ENCODE results near the gene SPRY1.
A peak's percentile ranks its signal among the peaks of the same experiment; 100 is the strongest.

SPRY1 gene, protein sequence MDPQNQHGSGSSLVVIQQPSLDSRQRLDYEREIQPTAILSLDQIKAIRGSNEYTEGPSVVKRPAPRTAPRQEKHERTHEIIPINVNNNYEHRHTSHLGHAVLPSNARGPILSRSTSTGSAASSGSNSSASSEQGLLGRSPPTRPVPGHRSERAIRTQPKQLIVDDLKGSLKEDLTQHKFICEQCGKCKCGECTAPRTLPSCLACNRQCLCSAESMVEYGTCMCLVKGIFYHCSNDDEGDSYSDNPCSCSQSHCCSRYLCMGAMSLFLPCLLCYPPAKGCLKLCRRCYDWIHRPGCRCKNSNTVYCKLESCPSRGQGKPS

DNA sequence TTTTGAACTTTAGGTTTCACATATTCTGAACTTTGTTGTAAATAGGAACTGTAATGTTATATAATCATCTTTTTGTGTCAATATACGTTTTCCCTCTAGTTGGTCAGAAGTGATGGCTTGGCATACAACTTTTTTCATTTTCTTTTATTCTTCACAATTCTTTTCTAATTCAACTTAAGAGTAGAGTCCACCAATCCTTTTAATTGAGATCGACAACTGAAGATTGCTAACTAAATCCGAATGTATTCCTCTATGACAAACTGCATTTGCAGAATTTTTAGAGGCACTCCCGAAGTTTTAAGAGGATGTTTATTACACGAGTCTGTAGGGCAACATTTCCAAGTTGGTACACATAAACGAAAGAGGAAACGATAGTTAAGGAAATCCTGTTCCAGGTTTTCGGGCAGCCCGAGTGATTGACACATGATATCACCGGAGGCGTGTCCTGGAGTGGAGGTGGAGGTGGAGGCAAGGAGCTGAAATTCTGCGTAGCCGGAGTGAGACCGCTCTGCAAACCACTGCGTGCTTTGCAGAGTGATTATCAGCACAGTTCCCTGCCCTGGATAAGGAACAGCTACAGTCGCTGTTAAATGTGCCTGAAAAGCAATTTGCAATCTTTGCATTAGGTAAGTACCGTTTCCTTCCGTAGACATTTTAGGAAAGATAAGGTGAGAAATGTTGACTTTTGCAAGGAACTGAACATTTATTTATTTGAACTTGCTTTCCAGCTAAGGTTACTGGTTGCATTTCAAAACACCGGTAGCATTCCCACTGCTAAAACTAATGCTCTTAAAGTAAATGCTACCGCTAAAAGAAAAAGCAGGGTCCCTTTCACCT, at the start of gene SPRY1:
Gene SPRY1 (plus strand): TSS at position 489 of the 837 bp plus-strand sequence. CDS start 4,797 bp downstream, outside the sequence.
- DNase-seq, result peak; percentile 58 to 60

DNA sequence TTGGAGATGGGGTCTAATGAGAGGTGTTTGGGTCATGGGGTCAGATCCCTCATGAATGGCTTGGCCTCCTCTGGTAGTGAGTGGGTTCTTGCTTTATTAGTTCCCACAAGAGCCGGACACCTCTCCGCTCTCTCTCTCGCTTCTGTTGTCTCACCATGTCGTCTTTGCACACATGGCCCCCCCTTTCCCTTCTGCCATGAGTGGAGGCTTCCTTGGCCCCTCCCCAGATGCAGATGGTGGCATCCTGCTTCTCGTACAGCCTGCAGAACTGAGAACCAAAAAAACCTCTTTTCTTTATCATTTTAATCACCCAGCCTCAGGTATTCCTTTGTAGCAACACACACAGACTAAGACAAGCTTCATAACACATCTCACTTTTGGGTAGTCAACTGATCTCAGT, 49.6 kb upstream of the SPRY1 start:
- DNase-seq, result no peak

DNA sequence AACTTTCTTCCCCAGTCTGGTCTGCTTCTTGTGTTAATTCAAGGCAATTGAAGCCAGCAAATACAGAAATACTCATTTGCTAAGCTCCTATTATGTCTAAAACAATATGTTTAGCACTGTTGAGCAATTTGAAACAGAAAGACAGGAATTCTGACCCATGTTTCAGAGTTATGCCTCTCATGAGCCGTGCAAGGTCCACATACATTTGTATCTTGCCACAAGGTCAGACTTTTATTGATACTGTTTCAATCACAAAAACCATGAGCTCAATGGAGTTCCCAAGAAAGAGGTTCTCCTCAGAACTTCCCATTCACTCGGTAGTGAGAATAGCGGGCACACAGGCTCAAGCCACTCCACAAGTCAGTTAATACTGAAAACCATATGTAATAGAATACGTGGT, 47.6 kb upstream of the SPRY1 start:
- no peak for DNase-seq

DNA sequence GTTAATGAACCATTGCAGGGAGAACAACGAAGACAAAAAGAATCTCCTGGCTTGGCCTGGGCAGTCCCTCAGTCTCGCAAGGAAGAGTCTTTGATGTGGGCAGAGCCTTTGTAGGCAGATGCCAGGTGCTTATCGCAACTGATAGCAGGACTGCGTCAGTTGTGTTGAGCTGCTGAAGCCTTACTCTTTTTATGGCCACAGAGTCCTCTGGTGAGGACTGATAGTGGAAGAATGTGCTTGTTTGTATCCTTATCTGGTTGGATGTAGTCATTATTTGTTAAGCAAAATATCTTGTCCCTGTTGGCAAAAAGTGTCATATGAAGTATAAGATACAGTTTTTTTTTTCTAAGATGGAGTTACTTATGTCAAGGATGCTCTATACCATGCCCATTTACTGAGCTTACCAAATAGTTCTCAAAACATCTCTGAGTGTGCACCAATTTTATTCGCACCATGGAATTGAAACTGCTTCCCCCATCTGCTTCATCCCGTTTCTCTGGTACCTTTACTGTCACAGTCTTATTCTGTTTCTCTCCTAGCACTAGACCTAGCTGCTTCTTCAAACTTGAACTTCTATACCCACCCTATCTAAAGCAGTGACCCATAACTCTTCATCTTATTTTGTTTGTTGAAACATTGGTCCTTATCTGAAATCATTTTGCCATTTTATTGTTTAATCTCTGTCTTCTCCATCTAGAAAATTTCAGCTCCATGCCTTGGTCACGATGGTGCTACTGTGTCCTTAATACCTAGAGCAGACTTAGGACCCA, 47.0 kb upstream of the SPRY1 start:
- DNase-seq, result no peak

DNA sequence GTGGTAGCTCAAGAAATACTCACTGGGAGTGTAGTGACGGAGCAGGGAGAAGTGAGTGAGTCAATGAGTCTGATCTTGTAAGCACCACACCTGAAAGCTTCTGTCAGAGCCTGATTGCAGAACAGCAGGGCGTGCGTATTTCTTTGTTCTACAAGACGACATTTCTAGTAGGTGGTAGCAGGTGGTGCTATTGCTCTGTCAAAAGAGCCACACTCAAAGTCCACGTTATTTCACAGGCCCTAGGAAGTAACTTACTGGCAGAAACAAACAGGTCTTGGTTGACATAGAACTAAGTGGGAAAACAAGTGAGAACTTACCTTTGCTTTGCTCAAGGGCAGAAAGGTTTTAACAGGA, 46.4 kb upstream of the SPRY1 start:
- DNase-seq, result no peak

DNA sequence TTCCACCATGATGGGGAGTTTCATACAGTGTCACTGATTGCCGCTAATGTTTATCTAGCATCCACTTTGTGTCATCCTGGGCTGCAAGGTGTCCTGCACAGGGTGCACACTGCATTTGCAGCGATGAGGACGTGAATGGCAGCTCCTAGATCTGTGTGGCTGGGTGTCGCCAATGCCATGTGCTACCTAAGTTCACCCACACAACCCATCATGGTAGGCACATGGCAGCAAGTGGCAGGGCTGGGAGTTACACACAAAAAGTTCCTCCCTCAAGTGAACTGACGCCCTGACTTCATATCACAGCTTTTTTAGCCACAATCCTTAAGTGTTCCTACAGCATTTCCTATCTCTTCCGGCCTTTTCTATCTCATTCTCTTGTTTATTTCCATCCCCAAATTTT, 45.9 kb upstream of the SPRY1 start:
- no peak for DNase-seq

DNA sequence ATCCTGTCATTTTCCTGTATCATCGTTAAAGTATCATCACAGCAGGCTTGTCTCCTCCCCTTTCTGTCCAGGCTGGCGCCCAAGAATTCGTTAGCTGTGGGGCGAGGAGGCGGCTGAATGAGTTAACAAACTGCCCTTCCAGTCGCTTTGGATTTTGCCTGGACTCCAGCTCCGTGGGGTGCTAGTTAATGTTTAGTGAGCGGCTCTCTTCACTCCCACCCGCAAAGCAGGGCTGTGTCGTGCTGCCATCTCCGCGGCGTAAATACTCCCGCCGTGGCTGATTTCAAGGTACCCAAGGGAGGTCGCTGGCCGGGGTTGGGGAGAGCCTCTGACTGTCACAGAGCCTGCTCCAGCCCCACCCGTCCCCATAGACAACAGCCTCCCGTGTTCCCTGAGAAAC, 44.9 kb upstream of the SPRY1 start:
- no peak for DNase-seq

DNA sequence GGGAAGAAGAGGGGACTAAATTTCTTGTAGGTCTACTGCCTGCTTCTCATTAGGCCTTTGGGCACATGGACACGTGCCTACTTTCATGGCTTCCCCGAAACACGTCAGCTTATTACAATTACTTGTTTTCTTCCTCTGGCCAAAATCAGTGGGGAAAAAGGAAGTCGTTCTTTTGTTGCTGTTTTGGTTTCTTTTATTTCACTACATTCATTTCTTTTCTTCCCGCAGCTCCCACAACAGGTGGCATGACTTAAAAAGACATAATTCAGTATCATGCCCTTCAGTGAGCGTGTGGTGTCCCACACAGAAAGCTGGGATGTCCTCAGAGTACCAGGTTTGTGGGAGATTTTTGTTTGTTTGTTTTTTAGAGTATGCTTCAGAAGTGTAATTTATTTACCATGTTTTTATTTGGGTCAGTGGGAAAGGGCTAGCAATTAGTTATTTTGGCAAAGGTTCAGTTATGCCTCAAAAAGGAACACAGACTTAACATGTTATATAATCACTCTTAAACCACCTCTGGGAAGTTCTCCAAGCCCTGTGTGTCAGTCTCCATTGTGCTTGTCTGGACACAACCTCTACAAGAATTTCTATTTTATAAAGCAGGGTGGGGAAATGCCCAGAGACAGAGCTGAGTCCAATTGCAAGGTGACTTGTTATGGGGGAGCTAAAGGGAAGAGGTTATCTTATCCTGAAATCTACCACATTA, 44.2 kb upstream of the SPRY1 start:
- no peak for DNase-seq

DNA sequence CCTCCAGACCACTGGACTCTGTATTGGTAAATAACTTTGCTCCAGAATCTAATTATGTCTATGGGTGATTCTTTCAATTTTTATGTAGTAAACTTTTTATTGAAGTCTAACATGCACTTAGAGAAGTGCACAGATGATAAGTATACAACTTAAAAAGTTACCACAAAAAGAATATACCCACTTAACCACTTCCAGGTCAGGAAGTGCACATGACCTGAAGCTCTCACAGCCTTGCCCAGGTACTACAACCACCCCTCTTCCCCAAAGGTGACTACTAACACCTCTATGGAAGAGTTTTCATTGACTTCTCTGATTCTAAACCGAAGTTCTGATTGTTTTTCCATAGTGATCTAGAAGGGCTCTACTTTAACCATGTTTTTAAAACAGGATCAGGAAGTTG, 43.6 kb upstream of the SPRY1 start:
- DNase-seq, result no peak

DNA sequence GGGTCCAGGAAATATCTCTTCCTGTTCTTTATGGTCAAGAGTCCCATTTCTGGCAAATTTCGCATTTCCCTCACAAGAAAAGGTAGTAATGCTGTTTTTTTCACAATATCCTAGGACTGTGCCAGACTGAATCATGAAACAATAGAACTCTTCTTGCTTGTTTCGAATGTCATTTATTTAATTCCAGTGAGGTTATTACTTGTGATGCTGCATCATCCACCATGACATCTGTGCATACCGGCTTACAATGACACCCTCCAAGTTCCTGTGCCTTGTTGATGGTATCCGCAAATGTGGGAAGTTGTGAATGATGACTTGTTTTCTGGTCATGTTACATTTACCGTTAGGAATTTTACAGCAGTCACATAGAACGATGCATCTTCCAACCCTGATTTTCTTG, 42.9 kb upstream of the SPRY1 start:
- DNase-seq, result no peak

DNA sequence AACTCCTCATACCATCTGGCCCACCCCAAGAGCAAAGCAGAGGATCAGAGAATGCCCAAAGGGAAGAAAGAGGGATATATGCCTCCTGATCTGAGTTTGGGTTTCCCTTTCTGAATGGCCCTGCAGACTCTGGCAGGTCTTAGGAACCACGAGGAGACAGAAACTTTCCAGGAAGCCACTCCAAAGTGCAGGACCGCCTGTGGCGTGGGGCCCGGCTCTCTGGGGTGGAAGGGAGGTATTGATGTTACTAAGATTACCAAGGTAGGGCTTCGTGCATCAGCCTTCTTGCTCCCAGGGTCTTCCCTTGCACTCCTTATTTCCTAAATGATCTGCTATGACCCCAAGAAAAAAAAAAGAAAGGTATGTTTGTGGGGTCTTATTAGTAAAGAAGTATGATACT, 41.9 kb upstream of the SPRY1 start:
- DNase-seq, result no peak

DNA sequence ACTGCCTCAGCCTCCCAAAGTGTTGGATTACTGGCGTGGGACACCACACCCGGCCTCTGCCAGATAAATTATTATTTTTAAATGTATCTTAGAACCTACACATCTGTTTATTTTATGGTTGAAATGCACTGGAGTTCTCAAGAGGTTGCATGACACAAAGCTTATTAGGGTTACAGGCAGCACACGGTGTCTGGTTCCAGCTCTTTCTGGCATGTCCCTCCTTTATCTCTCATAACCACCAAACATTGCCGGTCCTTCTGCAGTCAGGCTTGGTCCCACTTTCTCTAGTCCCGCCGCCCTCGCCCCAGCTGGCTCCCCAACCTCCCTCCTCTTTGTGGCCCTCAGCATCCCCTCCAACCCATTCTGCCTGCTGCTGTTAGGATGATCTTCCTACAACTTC, 39.7 kb upstream of the SPRY1 start:
- DNase-seq, result no peak

DNA sequence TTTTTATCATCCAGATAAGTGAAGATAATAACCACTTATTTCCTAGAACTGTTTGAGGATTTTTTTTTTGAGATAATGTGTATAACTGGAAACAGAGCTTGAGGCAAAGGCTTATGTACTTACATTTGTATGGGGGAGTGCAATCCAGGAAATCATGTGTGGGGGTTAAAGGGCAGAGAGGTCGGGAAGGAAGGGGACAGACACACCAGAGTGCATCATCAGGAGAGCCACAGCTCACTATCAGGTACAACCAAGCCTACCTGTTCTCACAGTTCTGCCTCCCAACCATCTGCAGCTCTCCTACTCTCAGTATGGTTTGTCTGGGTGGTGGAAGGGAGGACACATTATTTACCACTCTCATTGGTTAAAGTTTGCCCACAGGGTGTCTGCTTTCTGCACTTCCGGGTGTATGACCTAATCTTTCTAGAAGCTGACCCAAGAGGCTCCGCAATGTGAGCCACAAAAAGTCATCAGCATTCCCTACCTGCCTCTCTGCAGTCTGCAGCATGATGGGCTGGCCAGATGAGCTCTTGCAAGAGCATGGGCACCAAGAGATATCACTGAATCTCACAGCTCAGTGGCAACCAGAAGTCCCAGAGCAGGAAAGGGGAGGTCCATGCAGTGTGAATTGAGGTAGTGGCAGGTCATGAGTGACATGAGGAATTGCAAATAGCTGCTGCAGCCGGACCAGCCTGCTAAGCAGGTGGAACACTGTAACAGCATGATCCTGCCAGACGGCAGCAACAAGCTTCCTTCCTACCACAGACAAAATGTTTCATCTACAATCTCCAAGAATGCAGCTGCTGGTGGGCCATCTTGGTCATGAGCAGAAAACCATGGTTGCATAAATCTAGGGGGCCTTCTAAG, 36.9 kb upstream of the SPRY1 start:
- DNase-seq, result no peak

DNA sequence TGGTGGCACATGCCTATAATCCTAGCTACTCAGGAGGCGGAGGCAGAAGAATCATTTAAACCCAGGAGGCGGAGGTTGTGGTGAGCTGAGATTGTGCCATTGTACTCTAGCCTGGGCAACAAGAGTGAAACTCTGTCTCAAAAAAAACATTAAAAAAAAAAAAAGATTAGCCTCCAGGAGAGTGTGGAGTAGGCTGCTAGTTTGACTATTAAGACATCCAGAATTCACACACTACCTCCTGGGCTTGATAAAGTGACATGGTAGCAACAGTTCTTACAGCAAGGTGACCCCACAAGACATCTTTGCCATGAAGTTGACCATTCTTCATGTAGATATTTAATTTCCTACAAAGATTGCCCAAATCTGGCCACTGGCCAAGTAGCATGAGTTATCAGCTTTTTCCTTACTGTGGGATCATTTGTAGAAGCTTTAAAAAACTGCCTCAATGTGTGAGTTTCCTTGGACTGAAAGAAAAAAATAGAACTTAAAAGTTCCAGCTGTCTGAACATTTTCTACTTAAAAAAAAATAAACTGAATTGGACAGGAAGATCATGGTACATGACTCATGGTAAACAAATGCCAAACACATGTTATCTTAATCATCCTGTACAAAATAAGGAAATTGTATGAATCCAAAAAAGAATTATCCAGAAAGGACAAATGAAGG, 35.3 kb upstream of the SPRY1 start:
- DNase-seq, result no peak

DNA sequence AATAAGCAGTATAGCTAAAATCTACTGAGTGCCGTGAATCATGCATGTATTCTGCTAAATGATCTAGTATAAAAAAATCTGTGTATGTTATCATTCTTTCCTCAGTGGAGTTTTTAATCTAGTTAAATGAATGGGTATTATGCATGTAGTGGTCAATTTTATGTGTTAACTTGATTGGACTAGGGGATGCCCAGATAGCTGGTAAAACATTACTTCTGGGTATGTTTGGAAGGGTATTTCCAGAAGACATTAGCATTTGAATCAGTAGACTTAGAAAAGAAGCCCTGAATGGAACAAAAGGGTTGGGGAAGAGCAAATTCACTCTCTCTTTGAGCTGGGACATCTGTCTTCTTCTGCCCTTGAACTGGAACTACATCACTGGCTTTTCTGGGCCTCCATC, 34.5 kb upstream of the SPRY1 start:
- DNase-seq, result no peak

DNA sequence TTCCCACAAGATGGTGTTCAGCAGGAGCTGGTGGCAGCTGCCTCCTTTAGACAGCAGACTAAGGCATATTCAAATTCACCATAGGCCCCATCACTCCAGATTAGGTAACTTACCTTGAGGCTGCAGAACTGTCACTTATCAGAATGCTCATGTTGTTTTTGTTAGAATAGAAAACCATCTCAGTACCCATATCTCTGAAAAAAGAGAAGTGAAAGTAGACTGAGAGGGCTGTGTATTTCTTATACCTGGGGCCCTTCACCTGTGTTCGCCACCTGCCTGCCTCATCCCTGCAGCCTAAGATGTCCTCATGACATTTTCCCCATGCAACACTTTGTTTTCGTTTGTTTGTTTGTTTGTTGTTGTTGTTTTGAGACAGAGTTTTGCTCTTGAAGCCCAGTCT, 32.9 kb upstream of the SPRY1 start:
- no peak for DNase-seq

DNA sequence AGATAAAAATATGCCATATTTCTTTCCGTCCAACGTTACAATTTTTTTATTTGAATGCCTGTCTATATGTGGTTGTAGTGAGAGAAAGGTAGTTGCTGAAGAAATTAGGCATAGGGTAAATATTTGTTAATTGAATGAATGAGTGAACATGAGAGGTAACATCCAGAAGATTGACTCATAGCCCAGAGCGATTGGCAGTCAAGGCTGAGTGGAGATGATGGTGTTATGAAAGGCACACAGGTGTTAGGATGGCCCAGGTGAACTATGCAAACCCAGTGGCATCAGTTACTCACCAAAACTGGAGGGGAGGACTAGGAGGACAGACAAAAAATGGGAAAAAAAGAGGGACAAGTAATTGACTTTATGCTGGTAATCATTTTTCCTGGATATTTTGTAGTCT, 31.7 kb upstream of the SPRY1 start:
- no peak for DNase-seq

DNA sequence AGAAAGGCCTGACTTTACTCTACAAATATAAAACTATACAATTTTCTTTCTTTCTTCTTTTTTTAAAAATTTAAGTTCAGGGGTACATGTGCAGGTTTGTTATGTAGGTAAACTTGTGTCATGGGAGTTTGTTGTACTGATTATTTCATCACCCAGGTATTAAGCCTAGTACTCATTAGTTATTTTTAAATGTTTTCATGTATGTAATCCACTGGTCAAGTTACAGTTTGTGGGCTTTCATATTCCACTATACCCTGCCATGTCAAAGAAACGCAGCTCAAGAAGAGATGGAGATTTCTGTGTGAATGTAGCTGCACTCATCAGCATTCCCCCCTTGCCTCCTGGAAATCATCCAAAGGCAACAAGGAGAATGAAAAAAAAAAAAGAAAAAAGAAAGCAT, 31.2 kb upstream of the SPRY1 start:
- no peak for DNase-seq

DNA sequence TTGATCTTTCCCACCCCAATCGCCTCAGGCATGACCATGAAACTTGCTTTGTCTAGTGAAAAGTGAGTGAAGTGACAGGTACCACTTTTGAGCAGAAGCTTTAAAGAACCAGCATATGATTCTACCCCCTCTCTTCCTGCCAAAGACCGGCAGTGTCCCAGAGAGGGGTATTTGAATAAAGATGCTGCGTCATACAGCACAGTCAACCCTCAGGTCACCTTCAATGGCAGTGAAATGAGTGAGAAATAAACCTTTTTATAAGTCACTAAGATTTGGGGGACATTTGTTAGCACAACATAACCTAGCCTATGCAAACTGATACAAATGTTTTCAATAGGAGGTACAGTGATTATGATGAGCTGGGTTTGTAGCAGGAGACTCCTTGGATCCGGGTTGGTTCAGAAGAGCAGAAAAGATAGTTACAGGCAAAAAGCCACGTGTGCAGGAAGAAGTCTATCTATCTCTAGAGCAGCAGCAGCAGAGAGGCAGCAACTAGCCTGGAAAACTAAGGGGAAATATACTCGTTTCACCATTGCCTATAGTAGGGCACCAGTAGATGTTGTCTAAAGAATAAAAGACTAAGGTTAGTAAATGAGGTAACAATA, 30.3 kb upstream of the SPRY1 start:
- DNase-seq, result no peak

DNA sequence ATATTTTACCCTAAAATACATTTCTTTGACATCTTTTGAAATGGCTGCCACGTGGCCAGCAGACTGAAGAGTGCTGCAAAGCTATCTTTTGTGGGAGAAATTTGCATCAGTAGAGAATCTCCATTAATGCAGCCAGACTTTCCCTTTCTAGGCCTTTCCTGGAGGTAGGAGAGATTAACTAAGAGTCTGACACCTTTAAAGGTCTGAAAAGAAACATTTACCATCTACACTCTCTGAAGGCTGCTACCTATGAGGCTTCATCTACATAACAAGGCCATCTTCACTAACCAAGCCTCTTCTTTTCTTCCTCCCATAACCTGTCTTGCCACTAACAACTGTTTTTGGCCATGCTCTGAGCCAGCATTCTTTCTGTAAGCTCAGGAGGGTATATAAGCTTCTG, 17.8 kb upstream of the SPRY1 start:
- DNase-seq, result no peak

DNA sequence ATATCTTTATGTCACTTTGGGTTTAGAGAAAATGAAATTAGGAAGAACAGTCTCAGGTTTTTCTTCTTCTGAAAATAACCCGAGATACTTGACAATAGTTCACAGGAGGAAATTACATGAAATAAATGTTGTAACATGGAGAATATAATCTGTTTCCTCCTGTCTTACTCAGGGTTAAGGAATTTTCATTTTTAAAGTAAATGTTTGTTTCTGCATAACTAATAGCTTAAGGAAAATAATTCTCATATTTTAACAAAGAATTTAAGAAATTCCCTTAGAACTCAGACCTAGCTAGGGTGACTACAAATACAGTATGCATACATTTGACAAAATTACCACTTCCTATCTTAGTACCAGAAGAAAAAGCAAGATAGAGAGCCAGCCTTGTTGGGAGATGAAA, 17.2 kb upstream of the SPRY1 start:
- DNase-seq, result no peak
